PFSK-1 (cell line): ENCODE measurements around the gene DDX10.

ENCODE experiments used
- FOXP2 ChIP-seq: optimal IDR thresholded peaks from 2 replicates; pipeline ENCODE3; 2011; ENCODE audit warnings: borderline replicate concordance, control low read depth, inconsistent platforms; ENCODE audit not compliant: insufficient read depth; ENCODE audit errors: extremely low read length, extremely low read depth
- POLR2AphosphoS5 ChIP-seq: IDR thresholded peaks from 2 replicates; pipeline ENCODE4 v1.6.1; 2012; ENCODE audit warnings: low read depth, mild to moderate bottlenecking, control low read depth, low read length, moderate library complexity
- SIN3A ChIP-seq: IDR thresholded peaks from 2 replicates; pipeline ENCODE4 v1.6.1; 2012; ENCODE audit warnings: mild to moderate bottlenecking, low read length, moderate library complexity, borderline replicate concordance; ENCODE audit not compliant: insufficient read depth
- TAF1 ChIP-seq: IDR thresholded peaks from 2 replicates; pipeline ENCODE4 v1.6.1; 2012; ENCODE audit warnings: low read length, control low read depth, borderline replicate concordance; ENCODE audit not compliant: insufficient read depth
- TF ChIP-seq, protein P1 (sequence below), 2 experiments: IDR thresholded peaks; 2 replicates each; pipeline versions ENCODE4 v1.6.1 to v1.8.0; 2011 to 2012; ENCODE audit warnings: low read depth in 2 of 2, low read length in 2 of 2, control low read depth in 1 of 2, inconsistent platforms in 1 of 2, mild to moderate bottlenecking in 1 of 2, moderate library complexity in 1 of 2; ENCODE audit not compliant: insufficient read depth in 1 of 2

The DDX10 gene

DNA sequence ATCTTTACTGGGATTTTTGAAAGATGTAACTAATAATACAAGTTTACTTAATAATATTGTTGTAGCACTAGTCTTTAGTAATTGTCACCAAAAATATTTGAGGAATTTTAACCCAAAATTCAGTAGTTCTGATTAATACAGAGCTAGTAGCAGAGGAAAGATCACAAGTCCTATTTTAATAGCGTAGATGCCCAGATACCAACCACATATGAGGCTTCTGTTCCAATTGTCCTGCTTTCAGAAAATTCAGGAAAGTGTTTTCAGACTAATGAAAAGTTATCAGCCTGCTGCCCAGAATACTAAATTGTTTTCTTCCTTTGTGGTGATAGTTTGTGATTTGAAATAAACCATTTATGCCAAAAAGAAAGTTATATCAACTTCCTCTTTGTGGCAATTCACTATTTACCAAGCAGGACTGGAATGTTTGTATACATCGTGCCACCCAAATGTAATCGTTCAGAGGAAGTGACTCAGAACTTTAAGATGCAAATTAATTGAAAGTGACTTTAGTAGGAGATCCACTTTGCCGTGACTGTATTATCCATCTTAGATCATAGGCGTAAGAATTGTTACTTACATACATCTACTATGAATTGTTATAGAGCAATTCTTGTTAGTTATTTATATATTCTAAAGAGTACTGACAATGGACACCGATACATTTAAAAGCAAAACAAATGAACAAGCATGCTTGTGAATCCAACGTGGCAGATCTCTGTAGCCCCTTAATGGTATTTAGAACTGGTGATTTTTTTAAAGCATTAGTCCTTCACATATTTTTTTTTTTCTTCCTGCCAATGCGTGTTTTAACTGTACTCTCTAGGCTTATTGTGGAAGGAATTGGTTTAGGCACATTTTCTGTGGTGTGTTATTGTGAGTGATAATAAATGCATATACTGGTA, 231.0 kb downstream of the DDX10 start:
- TF ChIP-seq, protein P1, sequence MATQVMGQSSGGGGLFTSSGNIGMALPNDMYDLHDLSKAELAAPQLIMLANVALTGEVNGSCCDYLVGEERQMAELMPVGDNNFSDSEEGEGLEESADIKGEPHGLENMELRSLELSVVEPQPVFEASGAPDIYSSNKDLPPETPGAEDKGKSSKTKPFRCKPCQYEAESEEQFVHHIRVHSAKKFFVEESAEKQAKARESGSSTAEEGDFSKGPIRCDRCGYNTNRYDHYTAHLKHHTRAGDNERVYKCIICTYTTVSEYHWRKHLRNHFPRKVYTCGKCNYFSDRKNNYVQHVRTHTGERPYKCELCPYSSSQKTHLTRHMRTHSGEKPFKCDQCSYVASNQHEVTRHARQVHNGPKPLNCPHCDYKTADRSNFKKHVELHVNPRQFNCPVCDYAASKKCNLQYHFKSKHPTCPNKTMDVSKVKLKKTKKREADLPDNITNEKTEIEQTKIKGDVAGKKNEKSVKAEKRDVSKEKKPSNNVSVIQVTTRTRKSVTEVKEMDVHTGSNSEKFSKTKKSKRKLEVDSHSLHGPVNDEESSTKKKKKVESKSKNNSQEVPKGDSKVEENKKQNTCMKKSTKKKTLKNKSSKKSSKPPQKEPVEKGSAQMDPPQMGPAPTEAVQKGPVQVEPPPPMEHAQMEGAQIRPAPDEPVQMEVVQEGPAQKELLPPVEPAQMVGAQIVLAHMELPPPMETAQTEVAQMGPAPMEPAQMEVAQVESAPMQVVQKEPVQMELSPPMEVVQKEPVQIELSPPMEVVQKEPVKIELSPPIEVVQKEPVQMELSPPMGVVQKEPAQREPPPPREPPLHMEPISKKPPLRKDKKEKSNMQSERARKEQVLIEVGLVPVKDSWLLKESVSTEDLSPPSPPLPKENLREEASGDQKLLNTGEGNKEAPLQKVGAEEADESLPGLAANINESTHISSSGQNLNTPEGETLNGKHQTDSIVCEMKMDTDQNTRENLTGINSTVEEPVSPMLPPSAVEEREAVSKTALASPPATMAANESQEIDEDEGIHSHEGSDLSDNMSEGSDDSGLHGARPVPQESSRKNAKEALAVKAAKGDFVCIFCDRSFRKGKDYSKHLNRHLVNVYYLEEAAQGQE (IDR thresholded peaks at IDR 0.05; ENCODE audit: insufficient read depth in 1 of 2, low read depth in 2 of 2, low read length in 2 of 2), result no peak
- TF ChIP-seq FOXP2 (no peak), SIN3A (no peak), TAF1 (no peak), POLR2AphosphoS5 (no peak)

DNA sequence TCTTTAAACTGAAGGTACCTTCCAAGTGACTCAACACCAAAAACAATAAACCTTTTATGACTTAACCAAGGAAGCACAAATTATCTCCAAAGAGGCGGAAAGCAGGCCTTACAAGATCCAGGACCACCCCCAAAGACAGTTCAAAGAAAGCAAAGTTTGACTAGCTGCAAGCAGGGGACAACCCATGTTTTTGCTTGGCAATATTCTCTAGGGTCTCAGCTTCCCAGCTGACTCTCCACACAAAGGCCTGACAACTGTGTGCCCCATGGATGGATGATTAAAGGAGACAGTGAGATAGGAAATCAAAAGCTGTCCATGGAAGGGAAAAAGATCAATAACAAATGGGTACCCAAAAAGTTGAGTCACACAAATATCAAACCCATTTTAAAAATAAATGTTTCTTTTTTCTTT, 232.2 kb downstream of the DDX10 start:
- TF ChIP-seq TAF1 (no peak), POLR2AphosphoS5 (no peak), FOXP2 (no peak), SIN3A (no peak)
- TF ChIP-seq, protein P1 (IDR thresholded peaks at IDR 0.05; ENCODE audit: insufficient read depth in 1 of 2, low read depth in 2 of 2, low read length in 2 of 2), result no peak

DNA sequence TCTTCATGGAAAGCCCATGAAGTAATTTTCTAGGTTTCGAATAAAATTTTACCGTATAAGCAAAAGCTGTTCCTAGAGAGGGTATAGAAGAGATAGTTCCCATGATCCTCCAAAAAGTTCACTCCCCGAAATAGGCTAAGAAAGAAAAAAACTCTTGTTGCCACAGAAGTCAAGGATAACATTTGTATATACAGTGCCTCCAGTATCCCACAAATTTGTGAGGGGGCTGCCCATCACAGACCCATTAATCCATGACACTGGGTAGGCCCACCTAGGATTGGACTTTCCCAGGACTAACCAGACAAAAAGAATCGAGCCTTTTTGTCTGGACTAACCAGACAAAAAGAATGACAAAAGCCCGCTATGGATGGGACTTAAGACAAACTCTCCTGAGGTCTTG, 233.0 kb downstream of the DDX10 start:
- no peak for TF ChIP-seq SIN3A
- no peak for TF ChIP-seq POLR2AphosphoS5
- TF ChIP-seq, protein P1 (IDR thresholded peaks at IDR 0.05; ENCODE audit: insufficient read depth in 1 of 2, low read depth in 2 of 2, low read length in 2 of 2), result no peak
- TF ChIP-seq TAF1, result no peak
- TF ChIP-seq FOXP2, result no peak

DNA sequence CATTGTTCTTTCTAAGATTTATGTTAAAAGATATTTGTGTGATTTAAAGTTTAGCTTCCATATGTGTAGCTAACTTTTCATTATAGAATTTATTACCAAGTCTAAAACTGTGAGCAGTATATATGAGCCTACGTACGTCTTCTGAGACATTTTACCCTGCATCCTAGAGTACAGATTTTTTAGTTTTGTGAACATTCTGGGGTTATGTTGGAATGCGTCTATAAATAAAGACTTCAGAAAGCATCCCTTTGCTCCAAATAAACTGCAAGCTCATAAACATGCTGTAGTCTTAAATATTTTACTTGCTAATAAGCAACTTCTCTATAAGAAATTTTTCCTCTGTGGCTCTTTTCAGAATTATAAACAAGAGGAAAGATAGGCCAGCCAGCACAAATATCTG, 236.5 kb downstream of the DDX10 start:
- TF ChIP-seq SIN3A, result no peak
- TF ChIP-seq FOXP2, result no peak
- no peak for TF ChIP-seq POLR2AphosphoS5
- TF ChIP-seq TAF1, result no peak
- TF ChIP-seq, protein P1 (IDR thresholded peaks at IDR 0.05; ENCODE audit: insufficient read depth in 1 of 2, low read depth in 2 of 2, low read length in 2 of 2), result no peak

DNA sequence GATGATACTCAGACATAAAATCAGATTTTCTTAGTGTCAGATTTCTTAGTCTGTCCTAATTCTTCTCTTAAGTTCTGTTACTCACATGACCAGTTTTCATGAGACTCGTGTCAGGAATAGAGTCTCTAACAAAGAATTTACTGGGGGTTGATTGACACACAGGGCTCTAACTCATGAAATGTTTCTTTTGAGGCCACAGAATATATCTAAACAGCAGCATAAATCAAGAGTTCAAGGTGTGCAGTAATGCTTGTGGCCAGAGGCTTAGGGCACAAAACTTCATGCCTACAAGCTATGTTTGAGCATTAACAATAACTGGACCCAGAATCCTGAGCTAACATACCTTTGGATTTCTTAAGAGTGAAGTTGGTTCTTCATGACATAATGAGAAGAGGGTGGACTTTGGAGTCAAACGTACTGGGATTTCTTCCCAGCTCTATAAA, 237.2 kb downstream of the DDX10 start:
- no peak for TF ChIP-seq POLR2AphosphoS5
- TF ChIP-seq TAF1, result no peak
- TF ChIP-seq FOXP2, result no peak
- TF ChIP-seq, protein P1 (IDR thresholded peaks at IDR 0.05; ENCODE audit: insufficient read depth in 1 of 2, low read depth in 2 of 2, low read length in 2 of 2), result no peak
- no peak for TF ChIP-seq SIN3A
